Right kidney (tissue), 1 donor: ENCODE data around the gene CUL1.

Experiments used
- DNase-seq: peaks from one replicate; pipeline ENCODE4 v3.0.0-alpha.2; 2016

Gene CUL1

GRCh38 chr7:148804343-148805235 is 105.9 kb downstream of the CUL1 start:
- DNase-seq, result no peak

- DNase-seq, result no peak
These were observed 107.5 kb downstream of the CUL1 start for GRCh38 chr7:148806187-148806586.

GRCh38 chr7:148807436-148807835 is 108.7 kb downstream of the CUL1 start:
- DNase-seq, result no peak

DNA sequence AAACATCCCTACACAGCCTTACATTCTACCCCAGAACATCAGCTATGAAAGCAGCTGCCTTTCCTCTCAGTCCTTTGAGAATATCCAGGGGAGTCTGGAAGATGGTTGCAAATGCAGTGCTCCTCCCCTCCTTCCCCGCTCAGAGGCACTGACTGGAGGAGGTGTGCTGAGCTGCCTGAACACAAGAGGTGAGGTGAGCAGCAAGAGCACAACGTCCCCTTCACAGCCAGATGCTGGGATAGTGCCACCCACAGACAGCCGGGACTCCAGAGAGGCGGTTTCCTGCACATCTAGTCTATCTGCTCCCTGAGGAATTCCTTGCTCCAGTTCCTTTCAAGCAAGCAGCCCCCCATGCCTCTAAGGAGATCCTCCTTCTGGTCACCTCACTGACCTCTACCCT is 111.2 kb downstream of the CUL1 start:
- DNase-seq, result no peak

DNA sequence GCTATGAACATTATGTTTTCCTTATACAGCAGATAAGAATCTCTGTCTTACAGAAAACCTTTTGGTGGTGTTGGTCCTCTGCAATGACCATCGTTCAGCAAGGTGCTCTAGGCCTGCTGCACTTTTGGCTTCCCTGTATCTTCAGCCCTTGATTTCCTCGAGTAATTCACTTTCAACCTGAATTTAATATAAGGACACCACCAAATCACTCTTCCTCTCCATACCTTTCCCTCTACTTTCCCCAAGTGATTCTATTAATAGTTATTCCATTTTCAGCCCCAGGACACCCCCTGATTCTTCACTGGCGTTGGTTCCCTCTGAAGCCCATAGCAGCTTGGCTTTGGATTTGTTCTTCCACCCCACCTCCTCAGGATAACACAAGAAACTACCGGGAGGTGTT is 113.2 kb downstream of the CUL1 start:
- no peak for DNase-seq

- DNase-seq, result no peak
These were observed 115.2 kb downstream of the CUL1 start for GRCh38 chr7:148813890-148814289.

GRCh38 chr7:148814922-148815559 is 116.3 kb downstream of the CUL1 start:
- DNase-seq, result no peak

DNA sequence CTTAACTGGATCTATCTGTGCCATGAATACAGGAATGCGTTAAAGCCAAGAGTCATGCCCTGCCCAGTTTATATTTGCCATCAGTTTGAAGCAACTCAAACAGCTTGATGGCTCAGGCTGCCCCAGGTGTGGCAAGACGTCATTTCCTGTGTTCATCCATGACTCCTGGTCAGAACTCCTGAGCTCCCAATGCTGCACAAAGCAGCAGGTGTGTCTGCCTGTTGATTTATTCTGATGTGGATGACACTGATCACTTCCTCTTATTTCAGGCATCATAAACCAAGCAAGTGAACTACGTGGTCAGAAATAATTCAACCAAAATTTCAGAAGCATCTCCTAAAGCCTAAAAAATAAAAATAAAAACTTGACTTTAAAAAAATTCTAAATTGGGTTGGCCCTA is 116.9 kb downstream of the CUL1 start:
- DNase-seq, result no peak

DNA sequence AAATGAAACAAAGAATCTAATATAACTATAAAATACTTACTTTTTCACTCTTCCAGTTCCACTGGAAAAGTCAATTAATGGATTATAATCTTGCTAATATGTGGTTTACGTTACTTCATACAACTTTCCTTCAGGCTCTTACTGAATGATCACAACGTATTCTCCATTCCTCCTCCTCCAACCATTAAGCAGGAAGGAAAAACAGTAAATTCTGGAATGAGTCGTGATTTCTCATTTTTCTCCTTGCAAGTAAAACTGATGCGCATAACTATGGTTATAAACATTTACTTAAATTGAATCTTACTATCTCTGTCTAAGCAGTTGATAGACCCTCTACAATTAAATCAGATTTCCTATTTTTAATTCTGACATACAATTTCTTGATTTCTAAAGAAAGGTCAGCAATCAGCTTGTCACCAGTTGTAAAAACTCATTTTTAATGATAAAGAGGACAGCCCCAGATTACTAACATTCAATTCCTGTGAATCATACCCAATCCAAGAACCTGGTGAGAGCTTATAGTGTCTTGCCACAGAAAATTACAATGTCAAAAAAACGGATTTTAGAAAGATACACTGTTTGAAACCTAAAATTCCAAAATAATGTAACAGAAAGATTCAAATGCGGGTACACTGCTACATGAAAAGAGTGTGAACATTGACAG is 121.1 kb downstream of the CUL1 start:
- no peak for DNase-seq

DNA sequence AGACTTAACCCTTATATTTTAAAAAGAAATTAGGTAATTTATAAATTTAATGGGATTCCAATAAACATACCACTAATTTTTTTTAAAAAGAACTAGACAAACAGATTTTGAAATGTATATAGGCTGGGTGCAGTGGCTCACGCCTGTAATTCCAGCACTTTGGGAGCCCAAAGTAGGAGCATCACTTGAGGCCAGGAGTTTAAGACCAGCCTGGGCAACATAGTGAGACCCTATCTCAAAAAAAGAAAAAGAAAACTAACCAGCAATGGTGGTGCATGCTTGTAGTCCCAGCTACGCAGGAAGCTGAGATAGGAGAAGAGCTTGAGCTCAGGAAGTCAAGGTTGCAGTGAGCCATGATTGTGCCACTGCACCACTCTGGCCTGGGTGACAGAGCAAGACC is 122.7 kb downstream of the CUL1 start:
- DNase-seq, result no peak

- no peak for DNase-seq
These were observed 126.2 kb downstream of the CUL1 start for GRCh38 chr7:148824864-148825263.

DNA sequence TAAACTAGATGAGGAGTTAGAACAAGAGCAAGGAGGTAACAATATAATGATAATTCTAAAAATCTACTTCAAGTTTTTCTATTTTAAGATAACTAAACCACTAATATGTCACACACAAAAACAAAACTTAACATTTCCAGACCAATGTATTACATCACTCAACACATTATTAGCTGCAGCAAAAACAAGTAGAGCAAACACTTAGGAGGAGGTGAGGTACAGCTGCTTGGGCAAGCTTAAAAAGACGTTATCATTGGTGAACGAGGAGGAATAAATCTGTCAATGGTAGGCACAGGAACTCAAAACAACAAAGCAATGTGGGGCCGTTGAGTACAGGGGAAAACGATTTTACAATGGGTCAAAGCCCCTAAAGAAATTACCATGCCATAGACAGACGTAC is 126.6 kb downstream of the CUL1 start:
- no peak for DNase-seq

DNA sequence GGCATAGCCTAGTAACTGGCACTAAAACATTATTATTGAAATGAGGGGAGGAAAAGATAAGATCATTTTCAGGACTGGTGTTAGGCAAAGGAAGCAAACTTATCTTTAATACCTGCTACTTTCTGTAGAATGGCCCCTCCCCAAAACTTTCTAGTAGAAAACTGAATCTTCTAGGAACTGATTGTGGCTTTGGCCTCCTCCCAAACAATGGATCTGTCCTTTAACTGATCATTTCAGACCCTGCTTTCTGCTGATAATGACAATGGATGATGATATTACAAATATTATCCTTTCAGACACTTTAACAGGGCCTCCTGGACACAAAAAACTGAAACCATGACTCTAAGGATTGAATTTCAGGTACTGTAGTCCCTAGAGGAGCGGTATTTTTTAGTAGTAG is 130.3 kb downstream of the CUL1 start:
- no peak for DNase-seq

GRCh38 chr7:148830897-148831692 is 132.4 kb downstream of the CUL1 start:
- DNase-seq, result no peak

DNA sequence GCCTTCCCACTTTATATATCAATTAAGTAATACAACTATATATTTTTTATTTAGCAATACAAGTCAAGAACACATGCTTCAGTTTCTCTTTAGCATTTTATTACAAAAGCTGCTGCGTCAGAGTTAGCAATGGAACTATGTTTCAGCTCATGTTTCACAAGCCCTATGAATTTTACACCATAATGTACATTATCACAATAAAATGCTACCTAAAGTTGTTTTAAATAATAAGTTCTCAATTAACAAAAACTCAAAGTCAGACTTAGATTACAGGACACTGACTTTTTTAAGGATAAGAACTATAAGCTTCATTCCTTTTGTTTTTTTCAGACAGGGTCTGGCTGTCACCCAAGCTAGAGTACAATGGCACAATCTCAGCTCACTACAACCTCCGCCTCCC is 133.1 kb downstream of the CUL1 start:
- DNase-seq, result no peak

GRCh38 chr7:148834605-148835004 is 135.9 kb downstream of the CUL1 start:
- DNase-seq, result no peak

GRCh38 chr7:148835854-148836253 is 137.2 kb downstream of the CUL1 start:
- no peak for DNase-seq

- DNase-seq, result no peak
These were observed 140.2 kb downstream of the CUL1 start for GRCh38 chr7:148838905-148839304.

- no peak for DNase-seq
These were observed 149.4 kb downstream of the CUL1 start for GRCh38 chr7:148847815-148848734.

DNA sequence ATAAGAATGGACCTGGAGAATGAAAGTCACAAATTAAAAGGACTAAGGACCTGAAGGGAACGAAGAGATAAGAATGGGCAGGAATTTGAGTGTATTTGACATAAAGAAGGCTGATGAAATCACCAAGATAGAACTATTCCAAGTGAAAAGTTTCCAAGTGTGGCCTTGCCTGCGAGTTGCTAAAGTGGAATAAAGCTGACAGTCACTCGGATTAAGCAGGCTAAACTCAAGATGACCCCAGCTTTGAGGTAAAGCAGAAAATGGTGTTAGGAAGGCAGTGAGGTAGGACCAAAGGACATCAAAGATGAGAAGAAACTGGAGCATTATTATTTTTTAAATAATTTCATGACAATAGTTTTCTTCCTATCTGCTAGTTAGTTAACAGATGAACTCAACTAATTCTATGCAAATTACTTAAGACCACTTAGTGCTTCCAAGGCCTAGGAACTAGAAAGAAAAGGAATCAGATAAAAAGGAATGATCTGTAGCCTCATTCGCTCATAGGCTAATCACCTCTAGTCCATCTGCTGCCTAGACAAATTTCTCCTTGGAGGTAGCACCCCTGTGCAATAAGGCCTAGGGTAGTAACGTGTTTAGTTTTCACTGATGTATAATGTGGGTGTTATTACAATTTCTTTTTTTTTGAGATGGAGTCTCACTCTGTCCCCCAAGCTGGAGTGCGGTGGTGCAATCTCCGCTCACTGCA is 150.8 kb downstream of the CUL1 start:
- no peak for DNase-seq

DNA sequence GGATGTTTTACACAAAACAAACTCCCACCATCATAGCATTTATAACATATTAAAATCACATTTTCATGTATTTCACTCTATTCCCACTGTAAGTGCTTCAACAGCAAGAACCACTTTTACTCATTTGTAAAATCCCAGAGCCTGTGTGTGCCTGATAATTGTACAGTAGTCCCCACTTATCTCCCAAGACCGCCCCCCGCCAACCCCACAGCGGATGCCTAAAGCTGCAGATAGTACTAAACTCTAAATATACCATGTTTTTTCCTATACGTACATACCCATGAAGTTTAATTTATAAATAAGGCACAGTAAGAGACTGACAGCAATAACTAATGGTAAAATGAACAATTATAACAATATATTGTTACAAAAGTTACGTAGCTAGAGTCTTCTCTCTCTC is 151.9 kb downstream of the CUL1 start:
- no peak for DNase-seq
